ENCODE measurements around the gene MYLK4.

MYLK4 gene

GRCh38 chr6:2622671-2623070 lies 128.1 kb downstream of the MYLK4 start:
- no peak for DNase-seq

- no peak for DNase-seq
Observed at GRCh38 chr6:2619651-2620050, 131.1 kb downstream of the MYLK4 start.

GRCh38 chr6:2617729-2618128 lies 133.0 kb downstream of the MYLK4 start:
- DNase-seq, result no peak

GRCh38 chr6:2616811-2617210 lies 133.9 kb downstream of the MYLK4 start:
- DNase-seq, result no peak

GRCh38 chr6:2615251-2615650 lies 135.5 kb downstream of the MYLK4 start:
- no peak for DNase-seq

GRCh38 chr6:2614846-2615245 lies 135.9 kb downstream of the MYLK4 start:
- no peak for DNase-seq

- DNase-seq, result no peak
Observed at GRCh38 chr6:2614155-2614554, 136.6 kb downstream of the MYLK4 start.
